ENCODE measurements around the gene KCNJ2.

- TF ChIP-seq POLR2AphosphoS5 (IDR thresholded peaks at IDR 0.05; ENCODE audit: low read depth, low read length) (no peak), POLR2A (IDR thresholded peaks at IDR 0.05; ENCODE audit: low read depth, low read length) (no peak), TAF1 (IDR thresholded peaks at IDR 0.05; ENCODE audit: borderline replicate concordance, low read depth, low read length) (no peak)
Measured at GRCh38 chr17:70168044-70168976, 1.0 kb upstream of the KCNJ2 start.

All from GM12892 (cell line).